Right lobe of liver (tissue), 4 donors: ENCODE data around the gene PHC1.

Experiments used
- CTCF ChIP-seq, 4 donors: fragments of 200-600 bp in 3 of 4; fragments of 450-650 bp in 1 of 4; IDR thresholded peaks; one replicate each; pipeline versions ENCODE4 v1.5.1 to v1.8.0; 2016 to 2022; ENCODE audit warnings: antibody characterized with exemption in 4 of 4, mild to moderate bottlenecking in 2 of 4
- POLR2A ChIP-seq: fragments of 450-650 bp; IDR thresholded peaks from one replicate; pipeline ENCODE4 v1.6.1; 2017; ENCODE audit warnings: antibody characterized with exemption, mild to moderate bottlenecking
- donor health status: DM: no; HTN: no; CAD: no.
- donor health status: DM: no; HTN: no; CAD: no.
- donor health status: DM: no; HTN: yes; CAD: no.

GRCh38 chr12:8907513-8907912, 6.8 kb upstream of the PHC1 start:
- TF ChIP-seq CTCF (IDR thresholded peaks at IDR 0.05), result no peak
- TF ChIP-seq POLR2A, result no peak
